ENCODE results near the gene METTL5. TPM values are rescaled to one million over a fixed set of nuclear protein-coding genes. Genes with fewer than 3 reads are reported as not detected.

Gene METTL5
- total RNA-seq, 1 donor, result 39.8 TPM

DNA sequence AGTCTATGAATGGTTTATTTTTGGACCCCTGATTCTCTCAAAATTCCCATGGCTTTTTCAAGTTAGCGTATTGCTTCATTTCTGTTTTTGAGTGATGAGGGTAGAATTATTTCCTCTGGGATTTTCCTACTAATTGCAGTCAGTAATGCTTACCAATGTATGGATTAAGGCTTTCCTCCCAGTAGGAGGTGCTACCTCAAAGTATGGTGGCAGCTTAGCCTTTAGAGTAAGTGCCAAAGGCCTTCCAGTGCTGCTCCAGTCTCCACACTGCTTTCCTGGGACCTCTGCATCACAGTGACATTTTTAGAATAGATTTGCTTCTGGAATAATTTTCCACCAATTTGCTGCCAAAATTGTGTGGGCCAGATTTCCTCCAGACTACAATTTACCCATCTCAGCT is 42.2 kb downstream of the METTL5 start:
- H3K4me2 ChIP-seq (ENCODE audit: insufficient read depth, low read length), result no peak overlapping the region
- no peak for DNase-seq (ENCODE audit: insufficient read length, low spot score, missing footprints)
- no peaks in the 10 kb centered on the region for H3K4me1 ChIP-seq (ENCODE audit: insufficient read depth, low read length)
- no peak overlapping the region for H3K27ac ChIP-seq (ENCODE audit: low read depth, low read length)
- no peaks in the 10 kb centered on the region for H4K20me1 ChIP-seq (ENCODE audit: insufficient read depth, low read length)
- no peaks in the 10 kb centered on the region for H3K36me3 ChIP-seq (ENCODE audit: insufficient read depth, low read length)
- H3K4me3 ChIP-seq (ENCODE audit: insufficient read depth, low read length), result no peak overlapping the region
- no peaks in the 10 kb centered on the region for H3K79me2 ChIP-seq (ENCODE audit: insufficient read depth, low read length)
- no peaks in the 10 kb centered on the region for H3K27me3 ChIP-seq (ENCODE audit: insufficient read depth, low read length)
- H2AFZ ChIP-seq (ENCODE audit: low read length), result no peak overlapping the region
- TF ChIP-seq, protein P1, sequence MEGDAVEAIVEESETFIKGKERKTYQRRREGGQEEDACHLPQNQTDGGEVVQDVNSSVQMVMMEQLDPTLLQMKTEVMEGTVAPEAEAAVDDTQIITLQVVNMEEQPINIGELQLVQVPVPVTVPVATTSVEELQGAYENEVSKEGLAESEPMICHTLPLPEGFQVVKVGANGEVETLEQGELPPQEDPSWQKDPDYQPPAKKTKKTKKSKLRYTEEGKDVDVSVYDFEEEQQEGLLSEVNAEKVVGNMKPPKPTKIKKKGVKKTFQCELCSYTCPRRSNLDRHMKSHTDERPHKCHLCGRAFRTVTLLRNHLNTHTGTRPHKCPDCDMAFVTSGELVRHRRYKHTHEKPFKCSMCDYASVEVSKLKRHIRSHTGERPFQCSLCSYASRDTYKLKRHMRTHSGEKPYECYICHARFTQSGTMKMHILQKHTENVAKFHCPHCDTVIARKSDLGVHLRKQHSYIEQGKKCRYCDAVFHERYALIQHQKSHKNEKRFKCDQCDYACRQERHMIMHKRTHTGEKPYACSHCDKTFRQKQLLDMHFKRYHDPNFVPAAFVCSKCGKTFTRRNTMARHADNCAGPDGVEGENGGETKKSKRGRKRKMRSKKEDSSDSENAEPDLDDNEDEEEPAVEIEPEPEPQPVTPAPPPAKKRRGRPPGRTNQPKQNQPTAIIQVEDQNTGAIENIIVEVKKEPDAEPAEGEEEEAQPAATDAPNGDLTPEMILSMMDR (IDR thresholded peaks at IDR 0.05; ENCODE audit: extremely low read depth, low read depth, low read length), result no peak
- H3K9me3 ChIP-seq (ENCODE audit: low read depth, low read length), result no peaks in the 10 kb centered on the region

DNA sequence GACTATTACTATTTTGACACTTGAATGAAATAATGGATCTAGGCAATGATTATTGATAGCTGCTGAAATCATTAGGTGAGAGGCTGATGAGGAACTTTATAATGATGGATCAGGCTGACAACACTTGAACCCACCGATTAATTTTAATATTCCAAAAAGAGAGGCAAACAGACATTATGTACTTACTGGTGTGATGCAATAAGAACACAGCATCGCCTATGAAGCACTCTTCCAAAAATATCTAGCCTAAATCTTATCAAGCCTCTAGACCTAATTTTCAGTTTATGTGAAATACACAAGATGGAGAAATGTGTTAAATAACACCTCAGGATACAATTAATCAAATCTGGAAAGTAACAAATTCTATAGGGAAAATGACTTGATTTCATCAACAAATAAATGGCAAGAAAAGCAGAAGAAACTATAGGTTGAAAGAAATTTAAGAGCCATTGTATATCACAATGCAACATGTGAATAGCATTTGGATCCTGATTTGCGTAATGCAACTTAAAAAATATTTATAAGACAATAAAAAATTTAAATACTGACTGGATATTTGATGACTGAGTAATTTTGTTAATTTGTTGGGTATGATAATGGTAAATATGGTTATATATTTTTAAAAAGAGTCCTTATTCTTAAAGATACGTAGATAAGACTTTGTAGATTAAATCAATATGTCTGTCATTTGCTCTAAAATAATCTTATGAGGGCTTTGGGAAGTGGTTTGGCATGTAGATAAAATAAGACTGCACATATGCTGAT is 43.3 kb downstream of the METTL5 start:
- Histone ChIP-seq H3K4me3 (ENCODE audit: insufficient read depth, low read length) (no peak overlapping the region), H3K4me2 (ENCODE audit: insufficient read depth, low read length) (no peak overlapping the region), H3K27ac (ENCODE audit: low read depth, low read length) (no peak overlapping the region), H3K27me3 (ENCODE audit: insufficient read depth, low read length) (no peaks in the 10 kb centered on the region), H4K20me1 (ENCODE audit: insufficient read depth, low read length) (no peaks in the 10 kb centered on the region), H2AFZ (ENCODE audit: low read length) (no peak overlapping the region), H3K36me3 (ENCODE audit: insufficient read depth, low read length) (no peaks in the 10 kb centered on the region), H3K4me1 (ENCODE audit: insufficient read depth, low read length) (no peaks in the 10 kb centered on the region), H3K79me2 (ENCODE audit: insufficient read depth, low read length) (no peaks in the 10 kb centered on the region), H3K9me3 (ENCODE audit: low read depth, low read length) (no peaks in the 10 kb centered on the region)
- TF ChIP-seq, protein P1 (IDR thresholded peaks at IDR 0.05; ENCODE audit: extremely low read depth, low read depth, low read length), result no peak
- no peak for DNase-seq (ENCODE audit: insufficient read length, low spot score, missing footprints)

DNA sequence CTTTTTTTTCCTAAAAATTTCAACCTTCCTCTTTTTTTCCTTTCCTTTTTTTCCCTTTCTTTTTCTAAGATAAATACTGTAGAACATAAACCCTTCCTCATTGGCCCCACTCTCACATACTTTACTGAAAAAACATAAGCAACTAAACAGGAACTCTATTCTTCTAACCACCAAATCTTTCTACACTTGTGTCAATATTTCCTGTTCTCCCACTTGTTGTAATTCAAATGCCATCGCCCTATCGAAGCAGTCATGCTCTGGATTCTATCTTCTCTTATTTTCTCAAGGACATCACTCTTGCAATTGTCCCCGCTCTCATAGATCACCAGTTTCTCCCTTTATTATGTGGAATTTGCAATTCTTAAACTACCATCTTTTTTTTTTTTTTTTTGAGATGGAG is 46.3 kb downstream of the METTL5 start:
- Histone ChIP-seq H4K20me1 (ENCODE audit: insufficient read depth, low read length) (no peaks in the 10 kb centered on the region), H3K27ac (ENCODE audit: low read depth, low read length) (no peak overlapping the region), H3K9me3 (ENCODE audit: low read depth, low read length) (no peaks in the 10 kb centered on the region), H2AFZ (ENCODE audit: low read length) (no peak overlapping the region), H3K79me2 (ENCODE audit: insufficient read depth, low read length) (no peaks in the 10 kb centered on the region), H3K4me1 (ENCODE audit: insufficient read depth, low read length) (peaks cover 8% of the 10 kb centered on the region), H3K4me2 (ENCODE audit: insufficient read depth, low read length) (no peak overlapping the region), H3K4me3 (ENCODE audit: insufficient read depth, low read length) (no peak overlapping the region), H3K36me3 (ENCODE audit: insufficient read depth, low read length) (no peaks in the 10 kb centered on the region), H3K27me3 (ENCODE audit: insufficient read depth, low read length) (no peaks in the 10 kb centered on the region)
- TF ChIP-seq, protein P1 (IDR thresholded peaks at IDR 0.05; ENCODE audit: extremely low read depth, low read depth, low read length), result no peak
- no peak for DNase-seq (ENCODE audit: insufficient read length, low spot score, missing footprints)

DNA sequence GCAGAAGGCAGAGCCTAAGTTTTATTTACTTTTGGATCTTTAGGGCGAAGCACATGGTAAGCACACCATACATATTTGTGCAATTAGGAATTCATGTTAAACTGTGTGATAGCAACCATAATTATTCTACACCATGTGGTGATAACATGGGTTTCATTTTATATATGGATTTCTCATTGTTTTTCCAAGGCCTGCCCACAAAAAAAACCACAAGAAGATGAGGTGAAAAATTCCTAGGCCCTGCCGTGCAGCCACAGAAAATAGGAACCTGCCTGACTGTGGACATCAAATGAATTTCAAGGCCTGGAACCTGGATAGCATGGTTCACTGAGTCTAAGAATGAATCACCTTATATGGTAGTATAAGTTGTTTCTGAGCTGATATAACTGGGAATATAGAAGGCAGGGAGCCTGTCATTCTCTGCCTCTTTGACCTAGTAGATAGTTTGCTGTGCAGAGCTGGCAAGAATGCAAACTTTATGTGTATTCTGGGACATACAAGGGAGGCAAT is 48.4 kb downstream of the METTL5 start:
- TF ChIP-seq, protein P1 (IDR thresholded peaks at IDR 0.05; ENCODE audit: extremely low read depth, low read depth, low read length), result no peak
- Histone ChIP-seq H3K27me3 (ENCODE audit: insufficient read depth, low read length) (no peaks in the 10 kb centered on the region), H2AFZ (ENCODE audit: low read length) (peak overlapping the region; percentile 77), H3K27ac (ENCODE audit: low read depth, low read length) (no peak overlapping the region), H3K4me3 (ENCODE audit: insufficient read depth, low read length) (no peak overlapping the region), H3K36me3 (ENCODE audit: insufficient read depth, low read length) (no peaks in the 10 kb centered on the region), H3K9me3 (ENCODE audit: low read depth, low read length) (no peaks in the 10 kb centered on the region), H3K4me2 (ENCODE audit: insufficient read depth, low read length) (peak overlapping the region; percentile 7), H3K4me1 (ENCODE audit: insufficient read depth, low read length) (peaks cover 8% of the 10 kb centered on the region), H3K79me2 (ENCODE audit: insufficient read depth, low read length) (no peaks in the 10 kb centered on the region), H4K20me1 (ENCODE audit: insufficient read depth, low read length) (no peaks in the 10 kb centered on the region)
- no peak for DNase-seq (ENCODE audit: insufficient read length, low spot score, missing footprints)
